Cerebellar cortex (tissue), 1 donor: ENCODE results near the gene SNX17.
"Not testable (repeated sequence)": the region's sequence is repeated elsewhere in the genome, so short reads cannot be mapped to it uniquely, and the experiment has no call there.

Experiments
- DNase-seq: peaks from one replicate; pipeline ENCODE4 v3.0.0-alpha.2; 2015; ENCODE audit warnings: low spot score

Gene SNX17

GRCh38 chr2:27400348-27401135, 30.1 kb downstream of the SNX17 start:
- no peak for DNase-seq

- DNase-seq: peak; percentile 66
Observed at GRCh38 chr2:27407798-27408491, 37.5 kb downstream of the SNX17 start.

DNA sequence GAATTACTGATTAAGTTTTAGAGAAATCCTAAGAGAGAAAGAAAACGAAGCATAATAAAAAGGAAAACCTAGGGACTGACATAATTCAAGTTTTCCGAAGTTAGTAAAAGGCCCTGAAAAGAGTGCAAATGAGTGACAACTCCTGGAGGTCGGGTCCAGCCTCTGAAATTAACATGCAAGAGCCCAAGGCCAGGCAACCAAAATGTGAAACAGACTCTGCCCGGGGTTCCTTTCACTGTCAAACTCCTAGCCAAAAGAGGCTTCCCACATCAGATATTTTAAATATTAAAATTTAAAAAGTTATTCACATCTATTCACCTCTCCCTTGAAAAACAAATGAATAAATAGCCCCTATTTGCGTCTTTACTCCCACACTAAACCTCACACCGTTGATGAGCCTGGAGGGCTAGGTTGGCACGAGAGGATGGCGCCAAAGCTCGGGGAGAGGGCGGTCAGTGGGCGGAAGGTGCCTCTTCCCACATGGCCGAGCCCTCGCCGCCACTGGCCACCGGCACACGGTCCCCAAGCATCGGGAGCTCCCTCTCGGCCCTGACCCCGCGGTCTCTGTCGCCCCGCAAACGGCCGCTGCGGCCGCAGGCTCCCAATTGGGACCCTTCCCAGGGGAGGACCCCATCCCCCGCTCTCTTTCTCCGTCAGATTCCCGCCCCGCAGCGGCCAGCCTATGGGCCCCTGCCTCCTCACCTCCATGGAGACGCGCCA, 38.3 kb downstream of the SNX17 start:
- DNase-seq: no peak

- DNase-seq: peak; percentile 94
Observed at GRCh38 chr2:27409321-27410073, 39.1 kb downstream of the SNX17 start, which contains the start of gene PPM1G. PPM1G (minus strand) TSS chr2:27409591; CDS start chr2:27409422, 169 bp downstream.

GRCh38 chr2:27412419-27413152, 42.2 kb downstream of the SNX17 start:
- no peak for DNase-seq

- no peak for DNase-seq
Observed at GRCh38 chr2:27416151-27416550, 45.7 kb downstream of the SNX17 start.

DNA sequence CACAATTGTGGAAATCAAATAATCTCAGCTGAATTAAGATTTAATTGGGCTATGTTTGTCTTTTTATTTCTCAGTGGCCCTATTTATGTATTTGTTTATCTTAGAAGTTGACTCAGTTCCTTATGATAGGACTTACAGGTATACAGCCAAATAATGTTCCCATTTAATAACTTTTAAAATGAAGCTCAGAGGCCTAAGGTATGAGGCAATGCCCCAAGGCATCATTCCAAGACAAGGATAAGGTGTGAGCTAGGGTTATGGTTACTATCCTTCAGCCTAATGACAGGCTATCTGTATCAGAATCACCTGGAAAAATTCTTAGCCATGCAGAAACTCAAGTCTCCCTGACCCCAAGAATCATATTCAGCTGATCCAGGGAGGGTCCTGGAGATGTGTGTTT, 50.6 kb downstream of the SNX17 start:
- no peak for DNase-seq

DNA sequence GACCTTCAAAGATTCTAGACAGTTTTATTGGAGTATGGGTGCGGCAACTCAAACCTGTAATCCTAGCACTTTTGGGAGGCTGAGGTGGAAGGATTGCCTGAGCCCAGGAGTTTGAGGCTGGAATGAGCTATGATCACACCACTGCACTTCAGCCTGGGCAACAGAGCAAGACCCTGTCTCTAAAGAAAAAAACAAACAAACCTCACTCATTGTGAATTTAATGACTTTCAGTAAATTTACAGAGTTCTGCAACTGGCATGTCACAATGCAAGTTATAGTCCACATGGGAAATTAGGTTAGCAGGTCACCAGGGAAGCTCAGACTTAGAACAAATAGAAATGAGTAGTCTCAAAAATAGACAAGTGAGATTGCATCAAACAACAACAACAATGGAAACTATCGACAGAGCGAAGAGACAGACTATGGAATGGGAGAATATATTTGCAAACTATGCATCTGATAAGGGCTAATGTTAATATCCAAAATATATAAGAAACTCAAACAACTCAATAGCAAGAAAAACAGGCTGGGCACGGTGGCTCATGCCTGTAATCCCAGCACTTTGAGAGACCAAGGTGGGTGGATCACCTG, 51.3 kb downstream of the SNX17 start:
- no peak for DNase-seq

DNA sequence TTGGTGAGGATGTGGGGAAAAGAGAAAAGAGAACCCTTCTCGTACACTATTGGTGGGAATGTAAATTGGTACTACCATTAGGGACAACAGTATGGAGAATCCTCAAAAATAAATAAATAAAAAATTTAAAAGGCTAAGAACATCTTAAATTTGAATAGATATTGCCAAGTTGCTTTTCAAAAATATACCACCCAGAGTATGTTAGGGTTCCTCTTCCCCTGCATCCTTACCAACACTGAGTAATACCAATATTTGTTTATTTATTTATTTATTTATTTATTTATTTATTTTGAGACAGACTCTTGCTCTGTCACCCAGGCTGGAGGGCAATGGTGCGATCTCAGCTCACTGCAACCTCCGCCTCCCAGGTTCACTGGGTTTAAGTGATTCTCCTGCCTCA, 52.5 kb downstream of the SNX17 start:
- no peak for DNase-seq

GRCh38 chr2:27425039-27425438, 54.6 kb downstream of the SNX17 start:
- DNase-seq: not testable (repeated sequence)
